ENCODE data around the gene ATP1B1.

DNA sequence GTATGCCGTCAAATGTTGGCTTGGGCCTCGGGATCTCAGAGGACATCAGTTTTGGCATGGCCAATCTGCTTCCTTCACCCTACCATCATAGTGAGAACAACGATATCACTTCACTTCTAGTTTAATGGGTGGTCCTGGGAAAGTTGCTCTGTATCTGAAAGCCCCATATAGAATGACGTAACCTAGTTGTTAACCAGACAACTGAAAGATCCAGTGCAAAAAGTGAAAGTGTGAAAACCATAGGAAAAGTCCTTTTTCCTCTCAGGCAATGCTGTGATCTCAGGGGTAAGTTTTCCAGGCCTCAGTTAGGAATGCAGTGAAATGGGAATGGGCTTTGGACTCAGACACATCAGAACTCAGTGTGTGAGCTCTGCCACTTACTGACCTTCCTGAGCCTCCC lies 18.6 kb upstream of the ATP1B1 start:
- no peak for TF ChIP-seq RFX5 (IDR thresholded peaks at IDR 0.05; ENCODE audit: borderline replicate concordance, low read depth, low read length)
- TF ChIP-seq POLR2AphosphoS5 (IDR thresholded peaks at IDR 0.05; ENCODE audit: low read depth, low read length), result no peak
- TF ChIP-seq, protein P1, sequence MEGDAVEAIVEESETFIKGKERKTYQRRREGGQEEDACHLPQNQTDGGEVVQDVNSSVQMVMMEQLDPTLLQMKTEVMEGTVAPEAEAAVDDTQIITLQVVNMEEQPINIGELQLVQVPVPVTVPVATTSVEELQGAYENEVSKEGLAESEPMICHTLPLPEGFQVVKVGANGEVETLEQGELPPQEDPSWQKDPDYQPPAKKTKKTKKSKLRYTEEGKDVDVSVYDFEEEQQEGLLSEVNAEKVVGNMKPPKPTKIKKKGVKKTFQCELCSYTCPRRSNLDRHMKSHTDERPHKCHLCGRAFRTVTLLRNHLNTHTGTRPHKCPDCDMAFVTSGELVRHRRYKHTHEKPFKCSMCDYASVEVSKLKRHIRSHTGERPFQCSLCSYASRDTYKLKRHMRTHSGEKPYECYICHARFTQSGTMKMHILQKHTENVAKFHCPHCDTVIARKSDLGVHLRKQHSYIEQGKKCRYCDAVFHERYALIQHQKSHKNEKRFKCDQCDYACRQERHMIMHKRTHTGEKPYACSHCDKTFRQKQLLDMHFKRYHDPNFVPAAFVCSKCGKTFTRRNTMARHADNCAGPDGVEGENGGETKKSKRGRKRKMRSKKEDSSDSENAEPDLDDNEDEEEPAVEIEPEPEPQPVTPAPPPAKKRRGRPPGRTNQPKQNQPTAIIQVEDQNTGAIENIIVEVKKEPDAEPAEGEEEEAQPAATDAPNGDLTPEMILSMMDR (IDR thresholded peaks at IDR 0.05; ENCODE audit: control extremely low read depth in 1 of 3, insufficient read depth in 1 of 3, low read depth in 1 of 3, low read length in 3 of 3), result no peak
- no peak for TF ChIP-seq TCF12 (IDR thresholded peaks at IDR 0.05; ENCODE audit: low read depth, low read length)
- TF ChIP-seq GTF2F1 (IDR thresholded peaks at IDR 0.05; ENCODE audit: borderline replicate concordance, low read depth, low read length), result no peak
- no peak for TF ChIP-seq RXRA (IDR thresholded peaks at IDR 0.05; ENCODE audit: insufficient read depth, low read depth, low read length)
- no peak for TF ChIP-seq PHF8 (conservative IDR thresholded peaks at IDR 0.05; ENCODE audit: low read depth, low read length)
- TF ChIP-seq POLR2A (IDR thresholded peaks at IDR 0.05; ENCODE audit: control extremely low read depth in 1 of 2, low read depth in 2 of 2, low read length in 2 of 2), result no peak
- TF ChIP-seq POU5F1 (IDR thresholded peaks at IDR 0.05; ENCODE audit: low read depth, low read length), result no peak
- no peak for TF ChIP-seq SP2 (IDR thresholded peaks at IDR 0.05; ENCODE audit: low read length)
- TF ChIP-seq EZH2 (IDR thresholded peaks at IDR 0.05; ENCODE audit: low read depth, low read length, severe bottlenecking), result no peak
- TF ChIP-seq BCL11A (IDR thresholded peaks at IDR 0.05; ENCODE audit: low read depth in 2 of 2, low read length in 2 of 2), result no peak
- no peak for TF ChIP-seq CHD7 (IDR thresholded peaks at IDR 0.05; ENCODE audit: insufficient replicate concordance, low read length)
- TF ChIP-seq YY1 (IDR thresholded peaks at IDR 0.05; ENCODE audit: low read depth, low read length), result no peak

Measured in H1 (cell line).